Cardiac fibroblast (primary cell): ENCODE results near the gene NPAT.
"Not testable (repeated sequence)": the region's sequence is repeated elsewhere in the genome, so short reads cannot be mapped to it uniquely, and the experiment has no call there.

Experiments
- DNase-seq, 2 donors: peaks; one replicate each; pipeline versions ENCODE4 v3.0.0 to v3.0.0-alpha.2; 2010; ENCODE audit warnings: low read depth in 2 of 2
- H3K4me3 ChIP-seq, 2 donors: replicated peaks in 1 of 2; 1 replicate in 1 of 2; 2 replicates in 1 of 2; pipeline ENCODE4 v1.5.1; 2011; ENCODE audit warnings: low read depth in 2 of 2, low read length in 2 of 2, mild to moderate bottlenecking in 2 of 2, moderate library complexity in 1 of 2
- TF ChIP-seq, protein P1 (sequence below): IDR thresholded peaks from one replicate; pipeline ENCODE4 v1.5.1; 2011; ENCODE audit warnings: low read depth, mild to moderate bottlenecking, low read length, inconsistent platforms

NPAT gene

DNA sequence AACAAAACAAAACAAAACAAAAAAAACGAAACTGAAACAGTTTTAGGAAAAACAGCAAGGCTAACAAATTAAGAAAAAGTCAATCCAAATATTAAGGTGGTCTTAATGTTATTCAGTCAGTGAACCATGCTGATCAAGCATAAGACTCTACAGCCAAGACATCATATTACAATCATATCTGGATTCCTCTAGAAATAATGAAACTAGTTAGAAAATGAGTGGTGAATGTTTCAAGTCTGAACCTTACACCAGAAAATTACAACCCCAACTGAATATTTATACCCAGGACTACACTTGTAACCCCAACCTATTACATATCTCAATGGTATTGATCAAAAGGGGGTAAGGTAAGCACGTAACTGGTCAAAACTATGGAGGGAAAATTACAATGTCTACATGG, 52.3 kb downstream of the NPAT start:
- no peak for DNase-seq
- no peak overlapping the region for H3K4me3 ChIP-seq
- TF ChIP-seq, protein P1, sequence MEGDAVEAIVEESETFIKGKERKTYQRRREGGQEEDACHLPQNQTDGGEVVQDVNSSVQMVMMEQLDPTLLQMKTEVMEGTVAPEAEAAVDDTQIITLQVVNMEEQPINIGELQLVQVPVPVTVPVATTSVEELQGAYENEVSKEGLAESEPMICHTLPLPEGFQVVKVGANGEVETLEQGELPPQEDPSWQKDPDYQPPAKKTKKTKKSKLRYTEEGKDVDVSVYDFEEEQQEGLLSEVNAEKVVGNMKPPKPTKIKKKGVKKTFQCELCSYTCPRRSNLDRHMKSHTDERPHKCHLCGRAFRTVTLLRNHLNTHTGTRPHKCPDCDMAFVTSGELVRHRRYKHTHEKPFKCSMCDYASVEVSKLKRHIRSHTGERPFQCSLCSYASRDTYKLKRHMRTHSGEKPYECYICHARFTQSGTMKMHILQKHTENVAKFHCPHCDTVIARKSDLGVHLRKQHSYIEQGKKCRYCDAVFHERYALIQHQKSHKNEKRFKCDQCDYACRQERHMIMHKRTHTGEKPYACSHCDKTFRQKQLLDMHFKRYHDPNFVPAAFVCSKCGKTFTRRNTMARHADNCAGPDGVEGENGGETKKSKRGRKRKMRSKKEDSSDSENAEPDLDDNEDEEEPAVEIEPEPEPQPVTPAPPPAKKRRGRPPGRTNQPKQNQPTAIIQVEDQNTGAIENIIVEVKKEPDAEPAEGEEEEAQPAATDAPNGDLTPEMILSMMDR, result no peak

DNA sequence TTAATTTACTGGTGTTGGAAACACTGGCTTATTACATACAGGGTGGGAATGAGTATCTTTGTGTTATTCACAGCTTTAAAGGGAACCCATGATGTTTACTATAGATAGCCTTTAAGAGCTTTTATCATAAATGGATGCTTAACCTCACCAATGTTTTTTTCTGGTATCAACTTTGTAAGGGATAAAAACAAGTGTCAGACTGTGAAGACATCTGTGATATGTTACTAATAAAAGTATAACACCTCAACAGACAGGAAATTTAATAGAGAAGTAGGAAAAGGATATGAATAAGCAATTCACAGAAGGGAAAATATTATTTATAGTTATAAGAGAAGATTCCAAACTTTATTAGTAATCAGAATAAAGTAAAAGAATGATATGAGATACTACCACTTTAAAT, 54.8 kb downstream of the NPAT start:
- no peak overlapping the region for H3K4me3 ChIP-seq
- TF ChIP-seq, protein P1, result no peak
- no peak for DNase-seq

DNA sequence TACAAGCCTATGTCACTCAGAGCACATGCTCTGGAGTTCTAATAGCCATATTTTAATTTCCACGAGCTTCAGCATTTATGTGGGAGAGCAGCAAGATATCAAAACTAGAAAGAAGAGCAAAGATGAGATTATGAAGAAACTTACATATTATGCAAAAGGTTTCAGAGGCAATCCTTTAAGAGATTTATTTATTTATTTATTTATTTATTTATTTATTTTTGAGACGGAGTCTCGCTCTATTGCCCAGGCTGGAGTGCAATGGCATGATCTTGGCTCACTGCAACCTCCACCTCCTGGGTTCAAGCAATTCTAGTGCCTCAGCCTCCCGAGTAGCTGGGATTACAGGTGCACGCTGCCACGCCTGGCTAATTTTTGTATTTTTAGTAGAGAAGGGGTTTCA, 59.6 kb downstream of the NPAT start:
- H3K4me3 ChIP-seq, DNase-seq: not testable (repeated sequence)

DNA sequence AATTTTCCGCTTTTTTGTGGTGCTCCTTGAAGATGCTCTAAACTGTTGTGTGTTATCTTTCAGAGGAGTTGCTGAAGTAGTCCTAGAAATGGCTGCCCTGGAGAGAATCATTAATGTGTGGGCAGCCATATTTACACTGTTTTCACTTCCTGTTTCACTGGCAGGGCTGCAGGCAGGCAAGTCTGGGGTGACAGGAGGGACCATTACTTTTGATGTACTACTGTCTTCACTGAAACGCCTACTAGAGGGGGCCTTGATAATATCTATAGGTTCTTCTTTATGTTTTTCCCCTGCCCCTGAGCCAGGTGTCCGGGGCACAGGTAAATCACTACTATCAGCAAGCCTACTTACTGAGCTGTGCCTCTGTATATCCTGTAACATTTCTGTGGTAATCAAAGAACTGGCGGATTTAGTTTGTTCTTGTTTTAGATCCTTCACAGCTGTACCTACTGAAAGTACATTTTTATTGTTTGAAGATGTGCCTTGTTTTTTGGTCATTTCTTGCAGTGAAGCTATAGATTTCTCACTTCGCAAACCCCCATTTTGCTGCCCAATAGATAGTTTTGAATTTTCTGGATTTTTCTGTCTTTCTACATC, 61.4 kb downstream of the NPAT start:
- DNase-seq, result no peak
- TF ChIP-seq, protein P1, result no peak
- no peak overlapping the region for H3K4me3 ChIP-seq

DNA sequence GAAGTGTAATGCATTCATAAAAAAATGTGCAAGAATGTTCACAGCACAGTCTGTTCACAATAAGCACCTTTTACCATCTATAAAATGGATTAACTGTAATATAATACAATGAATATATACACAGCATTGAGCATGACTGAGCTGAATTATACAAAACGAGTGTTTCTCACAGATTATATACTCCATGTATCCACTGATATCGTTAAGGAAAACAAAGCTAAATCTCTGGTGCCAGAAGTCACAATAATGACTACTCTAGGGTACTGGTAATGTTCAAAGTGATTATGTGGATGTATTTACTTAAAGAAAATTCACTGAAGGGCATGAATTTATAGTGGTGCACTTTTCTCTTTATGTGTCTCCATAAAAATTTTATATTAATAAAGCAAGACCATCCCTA, 67.8 kb downstream of the NPAT start:
- H3K4me3 ChIP-seq, result no peak overlapping the region
- no peak for DNase-seq
- TF ChIP-seq, protein P1, result no peak

DNA sequence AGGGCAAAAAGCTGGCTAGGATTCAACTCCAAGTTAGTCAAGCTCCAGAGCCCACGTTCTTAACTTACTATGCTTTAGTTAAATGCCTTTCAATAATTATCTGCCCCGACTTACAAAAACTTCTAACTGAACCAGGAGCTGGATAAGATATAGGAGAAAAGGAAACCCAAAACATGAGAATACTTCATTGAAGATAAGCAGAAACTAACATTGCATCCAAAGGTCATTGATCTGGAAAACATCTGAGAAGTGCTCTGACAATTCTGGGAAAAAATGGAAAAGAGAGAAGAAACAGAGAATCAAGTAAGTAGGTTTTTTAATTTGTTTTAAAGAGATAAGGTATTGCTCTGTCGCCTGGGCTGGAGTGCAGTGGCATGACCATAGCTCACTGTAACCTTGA, 73.9 kb downstream of the NPAT start:
- H3K4me3 ChIP-seq, result no peak overlapping the region
- TF ChIP-seq, protein P1, result no peak
- peak in 1 of 2 donors; percentile 18 for DNase-seq

DNA sequence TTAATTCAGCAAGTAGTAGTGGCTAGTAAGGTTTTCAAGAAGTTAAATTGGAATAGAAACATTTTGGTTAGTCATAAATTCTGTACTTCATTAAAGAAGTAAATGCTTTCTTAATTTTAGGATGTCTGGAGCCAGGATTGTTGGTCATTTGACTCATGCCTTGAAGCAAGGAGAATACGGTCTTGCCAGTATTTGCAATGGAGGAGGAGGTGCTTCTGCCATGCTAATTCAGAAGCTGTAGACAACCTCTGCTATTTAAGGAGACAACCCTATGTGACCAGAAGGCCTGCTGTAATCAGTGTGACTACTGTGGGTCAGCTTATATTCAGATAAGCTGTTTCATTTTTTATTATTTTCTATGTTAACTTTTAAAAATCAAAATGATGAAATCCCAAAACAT, 75.3 kb downstream of the NPAT start:
- no peak for DNase-seq
- TF ChIP-seq, protein P1, result no peak

More for the DNA sequence above, 75.3 kb downstream of the NPAT start:
- H3K4me3 ChIP-seq, result no peak overlapping the region
